ENCODE measurements around the gene PRAME. TPM values are rescaled to one million over a fixed set of nuclear protein-coding genes. Genes with fewer than 3 reads are reported as not detected.

The PRAME gene
- total and polyA plus RNA-seq, 2 of the 13 experiments (the other 11 are each of a cell fraction or from before 2014, with no cell fraction given) = 0.11 to 0.83 TPM

GRCh38 chr22:22528780-22529179 is 30.3 kb downstream of the PRAME start:
- no CpG with 5 or more reads among the region's 2 CpGs for WGBS (ENCODE audit: low lambda C conversion rate)
- Histone ChIP-seq H2AFZ (ENCODE audit: low read length) (no peak overlapping the region), H3K36me3 (replicated peaks in 1 of 2; ENCODE audit: control insufficient read depth in 1 of 2, insufficient read depth in 2 of 2, low read length in 2 of 2) (no peaks in the 10 kb centered on the region), H4K20me1 (ENCODE audit: insufficient read depth, low read length) (no peaks in the 10 kb centered on the region), H3K4me3 (replicated peaks in 1 of 3; ENCODE audit: insufficient read depth in 1 of 3, low read depth in 2 of 3, low read length in 3 of 3) (no peak overlapping the region), H3K9ac (ENCODE audit: insufficient read depth, low read depth, low read length) (no peak overlapping the region), H3K9me3 (ENCODE audit: low read length) (no peaks in the 10 kb centered on the region), H3K79me2 (ENCODE audit: insufficient read depth, low read length) (no peaks in the 10 kb centered on the region), H3K27ac (ENCODE audit: extremely low read length, insufficient read depth, low read length) (no peak overlapping the region), H3K4me1 (ENCODE audit: insufficient read depth, low read length) (no peaks in the 10 kb centered on the region), H3K27me3 (ENCODE audit: control insufficient read depth in 1 of 2, insufficient read depth in 2 of 2, low read length in 2 of 2) (peaks cover 0 to 9% of the 10 kb centered on the region in 2 experiments; a peak in 2 of 5 replicates), H3K4me2 (ENCODE audit: low read depth, low read length) (no peak overlapping the region)
- ChIA-PET CTCF (ENCODE audit: low intra/inter-chr PET ratio, low total read pairs) (no interaction called here), POLR2A (no interaction called here)
- no peak for ATAC-seq
- DNase-seq (ENCODE audit: low spot score) = no peak
- intact Hi-C loops (cut with micrococcal nuclease; ENCODE audit: unreplicated experiment) = no loop called here
- no TSS peak for BruUV-seq (replicated peaks)
- no peak for TF ChIP-seq ZFP36L1 (CRISPR knock-in tag; IDR thresholded peaks at IDR 0.05)
- no peak for TF ChIP-seq KAT8 (CRISPR knock-in tag; IDR thresholded peaks at IDR 0.05)
- no peak for TF ChIP-seq SIX1 (CRISPR knock-in tag; IDR thresholded peaks at IDR 0.05; ENCODE audit: borderline replicate concordance)
- no peak for TF ChIP-seq ZNF513 (CRISPR knock-in tag; conservative IDR thresholded peaks at IDR 0.05)
- TF ChIP-seq, protein P1, sequence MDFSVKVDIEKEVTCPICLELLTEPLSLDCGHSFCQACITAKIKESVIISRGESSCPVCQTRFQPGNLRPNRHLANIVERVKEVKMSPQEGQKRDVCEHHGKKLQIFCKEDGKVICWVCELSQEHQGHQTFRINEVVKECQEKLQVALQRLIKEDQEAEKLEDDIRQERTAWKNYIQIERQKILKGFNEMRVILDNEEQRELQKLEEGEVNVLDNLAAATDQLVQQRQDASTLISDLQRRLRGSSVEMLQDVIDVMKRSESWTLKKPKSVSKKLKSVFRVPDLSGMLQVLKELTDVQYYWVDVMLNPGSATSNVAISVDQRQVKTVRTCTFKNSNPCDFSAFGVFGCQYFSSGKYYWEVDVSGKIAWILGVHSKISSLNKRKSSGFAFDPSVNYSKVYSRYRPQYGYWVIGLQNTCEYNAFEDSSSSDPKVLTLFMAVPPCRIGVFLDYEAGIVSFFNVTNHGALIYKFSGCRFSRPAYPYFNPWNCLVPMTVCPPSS (IDR thresholded peaks at IDR 0.05) = no peak
- no peak for TF ChIP-seq TAF15 (IDR thresholded peaks at IDR 0.05; ENCODE audit: low read depth, low read length, poor library complexity, severe bottlenecking)
- TF ChIP-seq SOX5 (CRISPR knock-in tag; IDR thresholded peaks at IDR 0.05; ENCODE audit: borderline replicate concordance) = no peak
- no peak for TF ChIP-seq FOXK2 (IDR thresholded peaks at IDR 0.05)
- no peak for TF ChIP-seq ZNF251 (CRISPR knock-in tag; IDR thresholded peaks at IDR 0.05)
- no peak for TF ChIP-seq ZBTB42 (CRISPR knock-in tag; IDR thresholded peaks at IDR 0.05)
- TF ChIP-seq ZNF546 (CRISPR knock-in tag; conservative IDR thresholded peaks at IDR 0.05) = no peak
- TF ChIP-seq MXI1 (IDR thresholded peaks at IDR 0.05; ENCODE audit: borderline replicate concordance, low read depth, low read length) = no peak
- no peak for TF ChIP-seq PHF5A (CRISPR knock-in tag; IDR thresholded peaks at IDR 0.05; ENCODE audit: low read depth, unreplicated experiment)
- no peak for TF ChIP-seq TMF1 (CRISPR knock-in tag; IDR thresholded peaks at IDR 0.05; ENCODE audit: low read depth)
- in situ Hi-C loops (cut with HindIII; ENCODE audit: extremely low pct_ligation_motif_present, low pct_unique_long_range_greater_than_20kb) = no loop called here
- no peak for FAIRE-seq

Data from HepG2 (cell line).